HCT116 (cell line): Measurements from ENCODE around the gene DIS3L2. TPM values are rescaled to one million over a fixed set of nuclear protein-coding genes. Genes with fewer than 3 reads are reported as not detected.

Experiments used
- ATAC-seq: fragments of 200-7000 bp; cut with Tn5 transposase; 2 replicates; pipeline ENCODE4 v1.9.1; 2020; ENCODE audit warnings: mild to moderate bottlenecking, moderate library complexity
- BruUV-seq: library from RNA; stranded (reverse); fragments of 400-500 nt; replicated peaks from 2 replicates; lab custom pipeline; 2021; lab: Mats Ljungman, UMichigan
- CTCF ChIA-PET: fragments of 300-600 bp; sonication (Branson Sonifier 250); formaldehyde crosslinking; loops from one replicate; lab custom pipeline; 2021; ENCODE audit warnings: antibody characterized with exemption; lab: Charles Lee
- POLR2A ChIA-PET: fragments of 300-600, 350-600 bp; sonication (Branson Sonifier 250); formaldehyde crosslinking; loops from one replicate; lab custom pipeline; 2021; ENCODE audit warnings: antibody characterized with exemption; lab: Charles Lee
- RAD21 ChIA-PET, 2 experiments: fragments of 300-600 bp; sonication (Branson Sonifier 250); formaldehyde crosslinking; loops; one replicate each; lab custom pipeline; 2023; ENCODE audit warnings: low total read pairs in 2 of 2; ENCODE audit not compliant: uncharacterized antibody in 2 of 2, unreplicated experiment in 2 of 2, low non-redundant PET in 1 of 2; lab: Charles Lee
- DNase-seq: peaks from one replicate; pipeline ENCODE4 v3.0.0-alpha.2; 2010; ENCODE audit warnings: low read depth, low spot score
- H2AFZ ChIP-seq: fragments of 200-600 bp; shearing (Covaris generic), sonication (generic); 2 replicates; pipeline ENCODE4 v1.6.1; 2017; ENCODE audit warnings: low read depth, mixed run types, mixed read lengths, antibody characterized with exemption, low read length; ENCODE audit not compliant: poor library complexity, severe bottlenecking
- H3K27ac ChIP-seq: 2 replicates; pipeline ENCODE4 v1.5.1; 2012; ENCODE audit warnings: low read depth, low read length
- H3K27me3 ChIP-seq: fragments of 200-600 bp; sonication (generic); 2 replicates; pipeline ENCODE4 v1.6.1; 2016; ENCODE audit warnings: mixed run types, low read length, mixed read lengths; ENCODE audit not compliant: insufficient read depth
- H3K36me3 ChIP-seq, 2 experiments: fragments of 200-500 bp in 1 of 2; fragments of 200-600 bp in 1 of 2; sonication (Bioruptor generic) in 1 of 2; sonication (generic) in 1 of 2; 2 replicates each; pipeline versions ENCODE4 v1.5.1 to v1.6.1; 2014 to 2016; ENCODE audit warnings: low read length in 2 of 2, inconsistent platforms in 1 of 2, mixed read lengths in 1 of 2, mixed run types in 1 of 2; ENCODE audit not compliant: insufficient read depth in 2 of 2, control insufficient read depth in 1 of 2
- H3K4me1 ChIP-seq, 2 experiments: fragments of 200-600 bp in 1 of 2; sonication (generic) in 1 of 2; 2 replicates each; pipeline versions ENCODE4 v1.5.1 to v1.6.1; 2012 to 2017; ENCODE audit warnings: low read length in 2 of 2, inconsistent platforms in 1 of 2, mild to moderate bottlenecking in 1 of 2, mixed read lengths in 1 of 2, mixed run types in 1 of 2, moderate library complexity in 1 of 2; ENCODE audit not compliant: insufficient read depth in 2 of 2, control insufficient read depth in 1 of 2
- H3K4me2 ChIP-seq: fragments of 200-600 bp; sonication (generic); 2 replicates; pipeline ENCODE4 v1.6.1; 2017; ENCODE audit warnings: mixed run types, low read length, mixed read lengths
- H3K4me3 ChIP-seq, 2 experiments: fragments of 200-600 bp in 1 of 2; sonication (generic) in 1 of 2; replicated peaks in 1 of 2; 2 replicates each; pipeline ENCODE4 v1.5.1; 2011 to 2016; ENCODE audit warnings: low read length in 2 of 2, control low read depth in 1 of 2, low read depth in 1 of 2, mild to moderate bottlenecking in 1 of 2, mixed read lengths in 1 of 2, mixed run types in 1 of 2
- H3K79me2 ChIP-seq: fragments of 200-600 bp; sonication (generic); 2 replicates; pipeline ENCODE4 v1.6.1; 2017; ENCODE audit warnings: mild to moderate bottlenecking, mixed run types, low read length, moderate library complexity, mixed read lengths; ENCODE audit not compliant: insufficient read depth
- H3K9ac ChIP-seq: fragments of 200-600 bp; sonication (generic); 2 replicates; pipeline ENCODE4 v1.6.1; 2016; ENCODE audit warnings: low read length, mixed read lengths
- H3K9me2 ChIP-seq: fragments of 200-600 bp; sonication (generic), shearing (Covaris generic); 2 replicates; pipeline ENCODE4 v1.6.1; 2017; ENCODE audit warnings: mixed run types, mild to moderate bottlenecking, moderate library complexity; ENCODE audit not compliant: insufficient read depth
- H3K9me3 ChIP-seq, 2 experiments: fragments of 200-500 bp in 1 of 2; fragments of 200-600 bp in 1 of 2; sonication (Bioruptor generic) in 1 of 2; sonication (generic) in 1 of 2; 2 replicates each; pipeline ENCODE4 v1.6.1; 2014 to 2017; ENCODE audit warnings: low read length in 2 of 2, mixed read lengths in 2 of 2, inconsistent platforms in 1 of 2, low read depth in 1 of 2, mild to moderate bottlenecking in 1 of 2, mixed run types in 1 of 2, moderate library complexity in 1 of 2; ENCODE audit not compliant: control insufficient read depth in 1 of 2, insufficient read depth in 1 of 2
- H4K20me1 ChIP-seq: fragments of 200-600 bp; sonication (generic), shearing (Covaris generic); 2 replicates; pipeline ENCODE4 v1.6.1; 2017; ENCODE audit warnings: mixed run types, mild to moderate bottlenecking, moderate library complexity; ENCODE audit not compliant: insufficient read depth
- ATF3 ChIP-seq: IDR thresholded peaks from 2 replicates; pipeline ENCODE4 v1.6.1; 2012
- CTCF ChIP-seq, 3 experiments: fragments of 200-600 bp in 1 of 3; sonication (generic) in 1 of 3; IDR thresholded peaks in 2 of 3; conservative IDR thresholded peaks in 1 of 3; 2 replicates each; pipeline ENCODE4 v1.5.1; 2012 to 2017; ENCODE audit warnings: low read depth in 2 of 3, low read length in 2 of 3, antibody characterized with exemption in 1 of 3, borderline replicate concordance in 1 of 3, control low read depth in 1 of 3, mild to moderate bottlenecking in 1 of 3, mixed read lengths in 1 of 3, mixed run types in 1 of 3, moderate library complexity in 1 of 3; ENCODE audit not compliant: insufficient read depth in 1 of 3
- ELF1 ChIP-seq: IDR thresholded peaks from 2 replicates; pipeline ENCODE4 v1.6.1; 2012; ENCODE audit warnings: low read depth, borderline replicate concordance
- EZH2 ChIP-seq: fragments of 200-600 bp; sonication (generic); IDR thresholded peaks from 2 replicates; pipeline ENCODE4 v1.6.1; 2017; ENCODE audit warnings: antibody characterized with exemption, mixed run types
- EZH2phosphoT487 ChIP-seq: fragments of 200-600 bp; IDR thresholded peaks from 2 replicates; pipeline ENCODE4 v1.6.1; 2018; ENCODE audit warnings: antibody characterized with exemption, borderline replicate concordance
- FOSL1 ChIP-seq: IDR thresholded peaks from 2 replicates; pipeline ENCODE4 v1.6.1; 2012; ENCODE audit warnings: low read depth
- JUND ChIP-seq: IDR thresholded peaks from 2 replicates; pipeline ENCODE4 v1.6.1; 2012
- MAX ChIP-seq: IDR thresholded peaks from 2 replicates; pipeline ENCODE4 v1.6.1; 2012
- POLR2A ChIP-seq: IDR thresholded peaks from 2 replicates; pipeline ENCODE4 v1.7.0; 2011; ENCODE audit warnings: borderline replicate concordance; ENCODE audit not compliant: insufficient read depth, insufficient read length; ENCODE audit errors: extremely low read depth
- POLR2AphosphoS5 ChIP-seq: IDR thresholded peaks from 2 replicates; pipeline ENCODE4 v1.6.1; 2011; ENCODE audit warnings: mild to moderate bottlenecking, low read depth, low read length, moderate library complexity
- RAD21 ChIP-seq: IDR thresholded peaks from 2 replicates; pipeline ENCODE4 v1.6.1; 2012; ENCODE audit warnings: low read depth, mild to moderate bottlenecking
- REST ChIP-seq: IDR thresholded peaks from 2 replicates; pipeline ENCODE4 v1.6.1; 2012; ENCODE audit warnings: low read depth
- SIN3A ChIP-seq: IDR thresholded peaks from 2 replicates; pipeline ENCODE4 v1.6.1; 2012; ENCODE audit warnings: low read depth
- SRF ChIP-seq: IDR thresholded peaks from 2 replicates; pipeline ENCODE4 v1.6.1; 2012; ENCODE audit warnings: low read depth
- TCF7L2 ChIP-seq: IDR thresholded peaks from 2 replicates; pipeline ENCODE4 v1.7.0; 2011; ENCODE audit warnings: borderline replicate concordance, inconsistent platforms; ENCODE audit not compliant: insufficient read depth, insufficient read length; ENCODE audit errors: extremely low read depth
- YY1 ChIP-seq: IDR thresholded peaks from 2 replicates; pipeline ENCODE4 v1.6.1; 2011; ENCODE audit warnings: low read length, low read depth, moderate library complexity, mild to moderate bottlenecking; ENCODE audit not compliant: insufficient replicate concordance; ENCODE audit errors: extremely low read depth
- ZBTB33 ChIP-seq: IDR thresholded peaks from 2 replicates; pipeline ENCODE4 v1.6.1; 2011; ENCODE audit warnings: mild to moderate bottlenecking, low read length, moderate library complexity; ENCODE audit not compliant: insufficient replicate concordance; ENCODE audit errors: extremely low read depth
- ZFX ChIP-seq: fragments of 450-650 bp; IDR thresholded peaks from 2 replicates; pipeline ENCODE4 v1.6.1; 2017
- ZNF274 ChIP-seq: fragments of 200-500 bp; sonication (Bioruptor generic); IDR thresholded peaks from 2 replicates; pipeline ENCODE4 v1.6.1; 2014; ENCODE audit warnings: mild to moderate bottlenecking, low read depth, low read length, inconsistent platforms
- intact Hi-C: fragments of 100-400 bp; cut with micrococcal nuclease; formaldehyde crosslinking; loops from 2 replicates; pipeline ENCODE4 v1.10.0; 2022
- total RNA-seq: library from RNA; stranded (reverse); gene quantifications from one replicate; pipeline ENCODE4 v1.2.1, GENCODE V29; 2021; ENCODE audit not compliant: unreplicated experiment

The DIS3L2 gene
- total RNA-seq, 1 experiment from 2014 or later: 42.5 TPM

GRCh38 chr2:232352511-232353091 lies 391.1 kb downstream of the DIS3L2 start:
- no peak overlapping the region for H3K9ac ChIP-seq
- no peaks in the 10 kb centered on the region for H4K20me1 ChIP-seq
- POLR2A ChIA-PET: no interaction called here
- no peak overlapping the region for H3K4me3 ChIP-seq
- DNase-seq (no peak), ATAC-seq (no peak)
- H3K27me3 ChIP-seq: no peaks in the 10 kb centered on the region
- BruUV-seq: no TSS peak
- no peaks in the 10 kb centered on the region for H3K79me2 ChIP-seq
- H3K4me2 ChIP-seq: no peak overlapping the region
- no peak overlapping the region for H2AFZ ChIP-seq
- no peaks in the 10 kb centered on the region for H3K36me3 ChIP-seq
- H3K27ac ChIP-seq: no peak overlapping the region
- H3K9me3 ChIP-seq: no peaks in the 10 kb centered on the region
- TF ChIP-seq POLR2A (no peak), FOSL1 (no peak), JUND (no peak), POLR2AphosphoS5 (no peak), RAD21 (no peak), ATF3 (no peak), ZNF274 (no peak), YY1 (no peak), MAX (no peak), EZH2 (no peak), ZFX (no peak), ELF1 (no peak), CTCF (IDR thresholded peaks at IDR 0.05 in 2 of 3, conservative IDR thresholded peaks at IDR 0.05 in 1 of 3; ENCODE audit: borderline replicate concordance in 1 of 3, insufficient read depth in 1 of 3, low read depth in 2 of 3, low read length in 2 of 3) (no peak), EZH2phosphoT487 (no peak), SRF (no peak), TCF7L2 (no peak), ZBTB33 (no peak), REST (no peak), SIN3A (no peak)
- TF ChIP-seq, all 23 proteins: peak for 0
- CTCF ChIA-PET: interaction anchor here (1.1 kb wide), 1 partner anchor 452 kb away, joined by 3 read pairs; no protein-coding TSS in a partner anchor
- no peaks in the 10 kb centered on the region for H3K9me2 ChIP-seq
- H3K4me1 ChIP-seq: peaks cover 6 to 13% of the 10 kb centered on the region in 2 experiments; a peak in 1 of 4 replicates
- intact Hi-C loops: no loop called here
- RAD21 ChIA-PET: no interaction called here
